Activated CD4-positive, alpha-beta T cell treated with anti-CD3 and anti-CD28 coated beads, Interleukin-2, amount 10 ng/mL, durations not matched to agents 7 days and 5 days (primary cell): ENCODE results near the gene CHST13. TPM values are rescaled to one million over a fixed set of nuclear protein-coding genes. Genes with fewer than 3 reads are reported as not detected.

ENCODE experiments used
- CTCF ChIA-PET: fragments of 350-600 bp; sonication (Branson Sonifier 250); formaldehyde crosslinking; loops from one replicate; lab custom pipeline; 2021; ENCODE audit warnings: antibody characterized with exemption; lab: Charles Lee
- POLR2A ChIA-PET: fragments of 350-600 bp; sonication (Branson Sonifier 250); formaldehyde crosslinking; loops from one replicate; lab custom pipeline; 2021; ENCODE audit warnings: antibody characterized with exemption; lab: Charles Lee
- DNase-seq: peaks from one replicate; pipeline ENCODE4 v3.0.0-alpha.2; 2020
- H3K27ac Mint-ChIP-seq: one replicate; pipeline ENCODE4 v1.8.0; 2021; ENCODE audit warnings: mild to moderate bottlenecking, moderate library complexity, mixed read lengths
- H3K27me3 Mint-ChIP-seq: one replicate; pipeline ENCODE4 v1.8.0; 2021; ENCODE audit warnings: mixed read lengths
- H3K36me3 Mint-ChIP-seq: one replicate; pipeline ENCODE4 v1.8.0; 2021; ENCODE audit warnings: low read depth, mixed read lengths
- H3K4me1 Mint-ChIP-seq: one replicate; pipeline ENCODE4 v1.8.0; 2021; ENCODE audit warnings: mixed read lengths
- H3K4me3 Mint-ChIP-seq: one replicate; pipeline ENCODE4 v1.8.0; 2021; ENCODE audit warnings: mild to moderate bottlenecking, moderate library complexity, mixed read lengths
- H3K9me3 Mint-ChIP-seq: one replicate; pipeline ENCODE4 v1.8.0; 2021; ENCODE audit warnings: mixed read lengths
- total RNA-seq, 2 experiments: library from RNA; stranded (reverse); gene quantifications; one replicate each; pipeline ENCODE4 v1.2.3, GENCODE V29; 2021

CHST13 gene
- total RNA-seq, 2 experiments from 2014 or later: not detected

DNA sequence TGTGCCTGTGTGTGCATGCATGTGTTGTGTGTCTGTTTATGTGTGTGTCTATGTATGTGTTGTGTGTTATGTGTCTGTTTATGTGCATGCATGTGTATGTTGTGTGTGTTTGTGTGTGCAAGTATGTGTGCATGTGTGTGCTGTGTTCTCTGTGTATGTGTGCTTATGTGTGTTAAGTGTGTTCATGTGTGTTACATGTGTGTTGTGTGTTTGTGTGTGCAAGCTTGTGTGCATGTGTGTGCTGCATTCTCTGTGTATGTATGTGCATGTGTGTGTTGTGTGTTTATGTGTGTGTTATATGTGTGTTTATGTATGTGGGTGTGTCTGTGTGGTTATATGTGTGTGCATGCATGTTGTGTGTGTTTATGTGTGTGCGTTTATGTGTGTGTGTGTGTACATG is 21.3 kb upstream of the CHST13 start:
- Mint-ChIP-seq H3K36me3 (no peaks in the 10 kb centered on the region), H3K4me1 (peaks cover 5% of the 10 kb centered on the region), H3K27me3 (no peaks in the 10 kb centered on the region), H3K27ac (no peak overlapping the region), H3K4me3 (no peak overlapping the region), H3K9me3 (no peaks in the 10 kb centered on the region)
- ChIA-PET POLR2A (no interaction called here), CTCF (no interaction called here)
- no peak for DNase-seq

DNA sequence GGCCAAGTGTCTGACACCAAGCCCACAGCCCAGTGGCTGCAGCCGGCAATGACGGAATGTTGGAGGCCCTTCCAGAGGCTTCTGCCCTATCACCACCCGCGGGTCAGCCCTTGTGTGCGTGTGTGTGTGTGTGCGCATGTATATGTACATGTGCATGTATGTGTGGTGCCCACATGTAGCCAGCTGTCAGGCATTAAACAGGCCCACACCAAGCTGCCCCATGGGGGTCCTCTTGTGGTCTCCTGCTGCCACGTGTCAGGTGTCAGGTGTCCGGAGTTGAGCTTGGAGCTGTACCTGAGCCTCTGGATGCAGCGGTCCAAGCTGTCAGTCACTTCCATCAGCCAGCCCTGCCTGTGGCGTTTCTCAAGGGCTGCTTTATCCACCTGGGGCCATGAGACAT is 20.3 kb upstream of the CHST13 start:
- Mint-ChIP-seq H3K4me3 (no peak overlapping the region), H3K4me1 (peaks cover 4% of the 10 kb centered on the region), H3K9me3 (no peaks in the 10 kb centered on the region), H3K27me3 (no peaks in the 10 kb centered on the region), H3K27ac (no peak overlapping the region), H3K36me3 (no peaks in the 10 kb centered on the region)
- CTCF ChIA-PET: interaction anchor here (1.1 kb wide), 1 partner anchor 57 kb away, joined by 3 read pairs; no protein-coding TSS in a partner anchor
- DNase-seq: no peak
- POLR2A ChIA-PET: no interaction called here

DNA sequence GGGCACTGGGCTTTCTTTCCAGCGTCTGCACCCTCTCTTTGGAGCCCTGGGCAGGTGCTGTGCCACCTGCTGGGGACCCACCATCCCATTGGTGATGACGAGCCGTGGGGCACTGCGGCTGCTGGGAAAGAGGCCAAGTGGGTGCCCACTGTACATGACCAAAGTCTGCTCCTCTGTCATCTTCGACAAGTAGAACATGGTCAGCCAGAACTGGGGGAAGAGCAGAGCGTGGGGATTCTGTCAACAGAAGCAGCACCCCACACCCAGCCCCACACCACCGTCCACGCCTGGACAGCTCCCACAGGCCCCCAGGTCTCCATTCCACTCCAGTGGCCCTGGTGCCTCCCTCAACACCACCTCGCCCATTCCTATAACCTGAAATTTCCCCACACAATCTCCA is 16.1 kb upstream of the CHST13 start:
- H3K9me3 Mint-ChIP-seq: no peaks in the 10 kb centered on the region
- no peak for DNase-seq
- ChIA-PET CTCF (no interaction called here), POLR2A (no interaction called here)
- no peaks in the 10 kb centered on the region for H3K4me1 Mint-ChIP-seq
- H3K27ac Mint-ChIP-seq: no peak overlapping the region
- H3K4me3 Mint-ChIP-seq: no peak overlapping the region
- no peaks in the 10 kb centered on the region for H3K36me3 Mint-ChIP-seq
- H3K27me3 Mint-ChIP-seq: no peaks in the 10 kb centered on the region

DNA sequence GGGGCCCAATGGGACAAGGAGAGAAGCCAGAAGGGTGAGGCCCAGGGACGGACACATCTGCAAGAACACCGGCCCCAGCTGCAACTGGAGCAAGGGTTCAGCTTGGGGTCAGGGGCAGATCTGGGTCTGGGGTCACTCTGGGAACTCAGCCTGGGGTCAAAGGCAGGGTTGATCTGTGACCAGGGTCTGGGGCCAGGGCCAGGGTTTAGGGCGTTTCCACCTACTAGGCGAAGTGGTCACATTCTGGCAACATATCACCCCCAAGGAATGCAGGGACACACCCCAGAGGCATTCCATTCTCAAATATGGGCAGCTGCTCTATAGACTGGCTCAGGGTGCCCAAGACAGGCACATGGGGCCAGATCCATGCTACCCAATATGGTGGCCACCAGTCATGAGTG is 15.4 kb upstream of the CHST13 start:
- no peak for DNase-seq
- H3K27ac Mint-ChIP-seq: no peak overlapping the region
- ChIA-PET CTCF (interaction anchor here (1.2 kb wide), 1 partner anchor 14 kb away, joined by 3 read pairs; no protein-coding TSS in a partner anchor), POLR2A (no interaction called here)
- no peaks in the 10 kb centered on the region for H3K27me3 Mint-ChIP-seq
- no peaks in the 10 kb centered on the region for H3K9me3 Mint-ChIP-seq
- H3K36me3 Mint-ChIP-seq: no peaks in the 10 kb centered on the region
- no peak overlapping the region for H3K4me3 Mint-ChIP-seq
- no peaks in the 10 kb centered on the region for H3K4me1 Mint-ChIP-seq

DNA sequence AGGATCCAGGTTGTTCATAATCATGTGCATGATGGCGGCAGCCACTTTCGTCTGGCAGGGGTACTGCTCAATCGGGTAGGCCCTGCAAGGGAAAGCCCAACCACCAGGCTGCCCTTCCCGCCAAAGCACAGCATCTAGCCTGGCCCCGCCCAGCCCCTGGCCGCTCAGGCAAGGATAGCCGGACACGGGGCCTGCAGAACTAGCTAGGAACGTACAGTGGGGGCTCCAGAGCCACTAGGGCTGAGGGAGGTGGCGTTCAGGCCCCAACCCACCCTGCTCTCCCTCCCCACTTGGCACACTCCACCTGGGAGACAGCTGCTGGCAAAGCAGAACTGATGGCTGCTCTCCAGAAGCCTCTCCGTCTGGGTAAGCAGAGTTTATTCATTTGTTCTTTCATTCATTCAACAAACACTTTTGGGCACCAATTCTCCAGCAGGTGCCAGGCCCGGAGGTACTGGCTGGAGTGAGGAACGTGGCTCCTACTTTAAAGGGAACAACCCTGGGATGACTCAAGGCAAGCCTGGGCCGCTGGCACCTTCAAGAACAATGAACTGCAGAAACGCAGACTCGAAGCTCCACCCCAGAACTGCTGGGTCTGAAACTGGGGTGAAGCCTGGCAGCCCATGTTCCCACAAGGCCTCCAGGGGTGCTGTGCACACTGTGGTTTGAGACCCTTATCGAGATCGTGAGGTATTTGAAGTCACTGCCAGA is 14.2 kb upstream of the CHST13 start:
- ChIA-PET CTCF (interaction anchor here (0.9 to 1.2 kb wide), 2 partner anchors 13 to 14 kb away, joined by 3 read pairs; no protein-coding TSS in a partner anchor), POLR2A (no interaction called here)
- no peak for DNase-seq
- no peaks in the 10 kb centered on the region for H3K4me1 Mint-ChIP-seq
- no peak overlapping the region for H3K27ac Mint-ChIP-seq
- no peaks in the 10 kb centered on the region for H3K36me3 Mint-ChIP-seq
- no peaks in the 10 kb centered on the region for H3K27me3 Mint-ChIP-seq
- no peaks in the 10 kb centered on the region for H3K9me3 Mint-ChIP-seq
- no peak overlapping the region for H3K4me3 Mint-ChIP-seq

DNA sequence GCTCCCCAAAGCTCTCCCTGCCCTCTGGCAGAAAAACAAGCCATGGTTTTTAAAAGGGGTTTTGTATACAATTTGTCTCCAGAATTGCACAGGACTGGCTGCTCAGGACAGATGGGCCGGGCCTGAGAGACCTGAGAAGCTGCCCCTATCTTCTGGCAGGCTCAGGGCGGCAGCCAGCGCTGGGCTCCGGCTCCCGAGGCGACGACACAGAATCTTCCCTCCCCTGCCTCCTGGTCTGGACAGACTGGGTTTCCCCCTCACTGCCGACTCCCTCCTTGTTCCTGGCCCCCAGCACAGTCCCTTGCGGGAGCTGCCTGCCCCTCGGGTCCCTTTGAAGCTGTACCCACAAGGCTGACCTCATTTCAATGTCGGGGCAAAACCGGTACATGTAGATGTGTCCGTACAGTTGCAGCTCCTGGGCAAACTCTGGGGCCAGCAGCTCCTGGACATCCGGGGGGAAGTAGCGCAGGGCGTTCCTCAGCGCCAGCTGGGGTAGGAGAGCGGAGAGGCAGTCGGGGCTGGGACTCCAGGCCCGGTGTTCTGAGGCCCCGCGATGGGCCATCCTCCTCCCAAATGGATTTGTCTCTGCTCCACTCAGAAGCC is 13.5 kb upstream of the CHST13 start:
- Mint-ChIP-seq H3K4me1 (no peaks in the 10 kb centered on the region), H3K27me3 (no peaks in the 10 kb centered on the region), H3K9me3 (no peaks in the 10 kb centered on the region), H3K27ac (no peak overlapping the region), H3K36me3 (no peaks in the 10 kb centered on the region), H3K4me3 (no peak overlapping the region)
- CTCF ChIA-PET: interaction anchor here (0.9 kb wide), 1 partner anchor 14 kb away, joined by 3 read pairs; no protein-coding TSS in a partner anchor
- no peak for DNase-seq
- POLR2A ChIA-PET: no interaction called here

DNA sequence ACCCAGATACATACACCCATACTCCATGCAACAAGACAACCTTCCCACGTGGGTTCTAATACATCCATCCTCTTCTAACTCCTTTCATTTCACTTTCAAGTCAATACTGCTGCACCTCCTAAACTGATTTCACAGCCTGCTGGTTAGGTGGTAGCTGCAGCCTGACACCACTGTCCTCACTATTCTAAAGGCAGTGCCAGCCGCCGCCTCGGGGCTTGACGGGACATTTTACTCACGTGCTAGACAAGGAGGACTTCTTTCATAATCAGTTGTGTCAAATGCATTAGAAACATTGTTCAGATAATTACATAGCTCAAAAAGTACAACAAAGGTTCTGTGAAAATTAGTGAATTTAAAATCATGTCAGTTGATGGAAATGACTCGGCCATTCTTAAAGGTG is 12.7 kb upstream of the CHST13 start:
- Mint-ChIP-seq H3K27me3 (no peaks in the 10 kb centered on the region), H3K36me3 (no peaks in the 10 kb centered on the region), H3K4me3 (no peak overlapping the region), H3K9me3 (no peaks in the 10 kb centered on the region), H3K27ac (no peak overlapping the region), H3K4me1 (no peaks in the 10 kb centered on the region)
- no peak for DNase-seq
- CTCF ChIA-PET: interaction anchor here (0.9 kb wide), 1 partner anchor 15 kb away, joined by 3 read pairs; no protein-coding TSS in a partner anchor
- POLR2A ChIA-PET: no interaction called here

DNA sequence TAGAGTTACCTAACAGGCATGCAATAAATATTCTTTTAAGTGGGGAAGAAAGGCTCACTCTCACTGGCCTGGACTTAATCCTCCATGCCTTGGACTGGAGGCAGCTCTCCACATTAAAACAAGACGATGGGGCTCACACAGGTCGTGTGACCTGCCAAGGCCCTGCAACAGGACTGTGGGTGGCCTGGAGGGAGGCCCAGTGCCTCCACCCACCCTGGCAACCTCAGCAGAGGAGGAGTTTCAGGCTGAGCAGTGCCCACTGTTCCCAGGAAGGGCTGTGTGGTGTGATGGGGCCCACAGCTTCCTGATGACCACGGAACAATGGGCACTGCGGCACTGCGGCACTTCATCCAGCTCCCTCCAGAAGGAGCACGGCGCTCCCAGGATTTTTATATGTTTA is 11.9 kb upstream of the CHST13 start:
- Mint-ChIP-seq H3K36me3 (no peaks in the 10 kb centered on the region), H3K27me3 (no peaks in the 10 kb centered on the region), H3K4me3 (no peak overlapping the region), H3K9me3 (no peaks in the 10 kb centered on the region), H3K27ac (no peak overlapping the region), H3K4me1 (no peaks in the 10 kb centered on the region)
- DNase-seq: no peak
- ChIA-PET CTCF (interaction anchor here (0.9 to 1.1 kb wide), 2 partner anchors 15 to 32 kb away, joined by 3 read pairs; no protein-coding TSS in a partner anchor), POLR2A (no interaction called here)

DNA sequence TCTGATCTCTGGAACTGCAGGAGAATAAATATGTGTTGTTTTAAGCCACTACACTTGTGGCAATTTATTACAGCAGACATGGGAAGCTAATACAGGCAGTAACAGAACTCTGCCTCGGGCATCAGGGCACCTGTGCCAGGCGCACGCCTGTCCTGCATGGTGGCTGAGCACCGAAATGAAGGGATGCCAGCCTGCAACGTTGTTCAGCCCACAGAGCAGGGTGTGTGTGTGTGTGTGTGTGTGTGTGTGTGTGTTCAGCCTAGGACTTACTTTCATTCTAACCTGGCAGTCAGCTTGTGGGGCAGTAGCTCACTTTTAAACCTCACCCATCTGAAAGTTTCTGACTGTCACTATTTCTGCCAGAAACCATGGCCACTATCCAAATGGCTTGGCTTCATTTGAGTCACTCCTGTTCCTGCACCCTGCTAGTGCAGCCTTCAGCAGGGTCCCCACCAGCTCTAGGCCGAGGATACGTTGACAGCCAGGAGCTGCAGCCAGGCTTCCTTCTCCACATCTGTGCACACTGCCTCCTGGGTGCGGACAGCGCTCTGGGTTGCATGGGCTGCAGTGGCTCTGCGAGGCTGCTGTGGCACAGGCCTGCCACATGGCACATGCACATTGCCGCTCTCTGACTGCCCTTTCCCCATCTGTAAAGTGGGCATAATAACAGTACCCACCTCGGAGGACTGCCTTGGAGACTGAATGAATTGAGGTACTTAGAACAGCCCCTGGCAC is 10.9 kb upstream of the CHST13 start:
- no peak for DNase-seq
- ChIA-PET POLR2A (no interaction called here), CTCF (interaction anchor here (1.1 kb wide), 1 partner anchor 33 kb away, joined by 3 read pairs; no protein-coding TSS in a partner anchor)
- Mint-ChIP-seq H3K4me1 (no peaks in the 10 kb centered on the region), H3K27ac (no peak overlapping the region), H3K36me3 (no peaks in the 10 kb centered on the region), H3K9me3 (no peaks in the 10 kb centered on the region), H3K27me3 (no peaks in the 10 kb centered on the region), H3K4me3 (no peak overlapping the region)

DNA sequence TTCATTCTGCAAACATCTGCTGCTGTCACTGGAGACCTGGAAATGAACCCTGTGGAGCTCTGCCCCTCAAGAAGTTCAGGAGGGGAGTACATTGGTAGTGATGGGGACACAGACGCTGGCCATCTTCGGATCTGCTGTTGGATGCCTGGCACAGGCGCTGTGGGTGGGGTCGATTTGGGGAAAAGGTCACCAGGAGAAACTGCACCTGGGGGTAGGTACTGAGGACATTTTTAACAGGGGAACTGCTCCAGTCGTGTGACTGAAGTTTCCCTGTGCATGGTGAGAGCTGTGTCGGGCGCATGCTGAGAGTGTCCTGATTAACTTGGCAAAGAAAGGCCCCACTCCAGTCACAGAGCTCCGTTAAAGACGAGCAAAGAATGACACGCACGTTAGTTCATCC is 9.8 kb upstream of the CHST13 start:
- no peaks in the 10 kb centered on the region for H3K27me3 Mint-ChIP-seq

DNA sequence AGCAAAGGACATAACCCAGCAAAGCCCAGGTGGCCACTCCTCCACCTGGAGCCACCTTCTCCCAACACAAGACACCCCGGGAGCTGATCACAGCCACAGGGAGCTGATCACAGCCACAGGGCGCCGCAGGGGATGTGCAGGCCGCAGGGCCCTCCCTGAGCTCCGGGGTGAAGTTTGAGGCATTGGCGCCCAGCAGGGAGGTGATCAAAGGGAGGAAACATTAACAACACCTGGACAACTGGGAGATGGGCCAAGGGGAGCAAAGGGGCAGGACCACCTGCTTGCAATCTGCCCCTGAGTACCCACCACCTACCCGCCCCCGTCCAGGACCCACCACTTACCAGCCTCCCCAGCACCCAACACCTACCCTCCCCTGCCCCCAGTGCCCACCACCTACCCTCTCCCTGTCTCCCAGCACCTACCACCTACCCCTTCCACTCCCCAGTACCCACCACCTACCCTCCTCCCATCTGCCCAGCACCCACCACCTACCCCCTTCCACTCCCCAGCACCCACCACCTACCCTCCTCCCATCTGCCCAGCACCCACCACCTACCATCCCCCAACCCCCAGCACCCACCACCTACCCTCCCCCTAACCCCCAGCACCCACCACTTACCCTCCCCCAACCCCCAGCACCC is 8.8 kb upstream of the CHST13 start:
- no peak for DNase-seq
- ChIA-PET CTCF (no interaction called here), POLR2A (no interaction called here)
- H3K27ac Mint-ChIP-seq: no peak overlapping the region
- H3K4me1 Mint-ChIP-seq: no peaks in the 10 kb centered on the region
- H3K27me3 Mint-ChIP-seq: no peaks in the 10 kb centered on the region
- H3K36me3 Mint-ChIP-seq: no peaks in the 10 kb centered on the region
- H3K4me3 Mint-ChIP-seq: no peak overlapping the region
- H3K9me3 Mint-ChIP-seq: no peaks in the 10 kb centered on the region

More for the DNA sequence above, 9.8 kb upstream of the CHST13 start:
- no peaks in the 10 kb centered on the region for H3K4me1 Mint-ChIP-seq
- CTCF ChIA-PET: no interaction called here
- H3K36me3 Mint-ChIP-seq: no peaks in the 10 kb centered on the region
- no peak overlapping the region for H3K4me3 Mint-ChIP-seq
- POLR2A ChIA-PET: no interaction called here
- no peak for DNase-seq
- H3K27ac Mint-ChIP-seq: no peak overlapping the region
- no peaks in the 10 kb centered on the region for H3K9me3 Mint-ChIP-seq

DNA sequence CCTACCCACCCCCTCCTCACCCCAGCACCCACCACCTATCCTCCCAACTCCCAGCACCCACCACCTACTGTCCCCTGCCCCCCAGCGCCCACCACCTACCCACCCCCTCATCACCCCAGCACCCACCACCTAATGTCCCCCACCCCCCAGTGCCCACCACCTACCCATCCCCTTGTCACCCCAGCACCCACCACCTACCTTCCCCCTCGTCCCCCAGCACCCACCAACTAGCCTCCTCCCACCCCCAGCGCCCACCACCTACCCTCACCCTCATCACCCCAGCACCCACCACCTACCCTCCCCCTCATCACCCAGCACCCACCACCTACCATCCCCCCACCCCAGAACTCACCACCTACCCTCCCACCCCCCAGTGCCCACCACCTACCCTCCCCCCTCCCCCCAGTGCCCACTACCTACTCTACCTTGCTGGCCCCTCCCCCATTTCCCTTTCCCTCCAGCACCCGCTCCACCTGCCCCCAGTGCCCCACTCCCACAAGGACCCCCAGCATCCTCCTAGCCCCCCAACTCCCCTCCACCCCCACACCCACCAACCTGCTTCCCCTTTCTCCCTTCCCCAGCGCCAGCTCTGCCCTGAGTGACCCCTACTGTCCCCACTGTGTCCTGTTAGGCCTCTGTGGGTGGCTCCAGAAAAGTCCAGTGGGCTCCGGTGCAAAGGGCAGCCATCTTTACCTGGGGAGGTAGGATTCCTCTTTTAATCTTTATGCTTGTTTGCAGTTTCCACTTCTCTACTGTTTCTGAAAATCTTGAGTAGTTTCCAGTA is 7.6 kb upstream of the CHST13 start:
- no peak for DNase-seq
- Mint-ChIP-seq H3K4me3 (no peak overlapping the region), H3K9me3 (no peaks in the 10 kb centered on the region), H3K27ac (no peak overlapping the region), H3K27me3 (no peaks in the 10 kb centered on the region), H3K36me3 (no peaks in the 10 kb centered on the region), H3K4me1 (no peaks in the 10 kb centered on the region)
- POLR2A ChIA-PET: no interaction called here
- CTCF ChIA-PET: no interaction called here
